ENCODE measurements around the gene SDCBP2. TPM values are rescaled to one million over a fixed set of nuclear protein-coding genes. Genes with fewer than 3 reads are reported as not detected.

Gene SDCBP2
- total and polyA plus RNA-seq, 2 donors (not counting 1 experiment from before 2014, with no cell fraction given), result 1.2 to 1.3 TPM

- Histone ChIP-seq H3K79me2 (ENCODE audit: control insufficient read depth, insufficient read depth, low read length) (no peaks in the 10 kb centered on the region), H3K4me1 (ENCODE audit: control insufficient read depth in 2 of 2, insufficient read depth in 2 of 2, low read length in 2 of 2) (no peaks in the 10 kb centered on the region), H2AFZ (ENCODE audit: insufficient read depth, low read depth, low read length, poor library complexity, severe bottlenecking) (no peak overlapping the region), H3K4me2 (replicated peaks; ENCODE audit: low read depth, low read length, poor library complexity, severe bottlenecking) (no peak overlapping the region), H4K20me1 (ENCODE audit: control insufficient read depth, insufficient read depth, low read length, poor library complexity, severe bottlenecking) (no peaks in the 10 kb centered on the region), H3K9me3 (ENCODE audit: control extremely low read depth in 1 of 3, control insufficient read depth in 2 of 3, insufficient read depth in 1 of 3, low read length in 2 of 3) (no peaks in the 10 kb centered on the region), H3K36me3 (replicated peaks in 1 of 2; ENCODE audit: control extremely low read depth in 1 of 2, control insufficient read depth in 1 of 2, extremely low read depth in 1 of 2, insufficient read depth in 2 of 2, low read length in 1 of 2) (no peaks in the 10 kb centered on the region), H3K9ac (ENCODE audit: low read length) (no peak overlapping the region), H3K4me3 (ENCODE audit: control extremely low read depth in 1 of 5, extremely low read depth in 1 of 5, insufficient read depth in 1 of 5, low read depth in 2 of 5, low read length in 4 of 5) (no peak overlapping the region), H3K27ac (ENCODE audit: low read length in 2 of 2) (no peak overlapping the region), H3K27me3 (replicated peaks in 1 of 4; ENCODE audit: control extremely low read depth in 1 of 4, control insufficient read depth in 3 of 4, insufficient read depth in 4 of 4, low read length in 3 of 4) (no peaks in the 10 kb centered on the region)
- DNase-seq (no peak), ATAC-seq (ENCODE audit: low read depth) (no peak)
- 92% methylated on average over 6 of the region's 6 CpGs for WGBS (ENCODE audit: insufficient coverage)
- no peak overlapping the region for H3K4me3 Mint-ChIP-seq
- TF ChIP-seq EZH2 (IDR thresholded peaks at IDR 0.05; ENCODE audit: borderline replicate concordance, insufficient read depth, low read depth, low read length, poor library complexity, severe bottlenecking), result no peak
- TF ChIP-seq, protein P1, sequence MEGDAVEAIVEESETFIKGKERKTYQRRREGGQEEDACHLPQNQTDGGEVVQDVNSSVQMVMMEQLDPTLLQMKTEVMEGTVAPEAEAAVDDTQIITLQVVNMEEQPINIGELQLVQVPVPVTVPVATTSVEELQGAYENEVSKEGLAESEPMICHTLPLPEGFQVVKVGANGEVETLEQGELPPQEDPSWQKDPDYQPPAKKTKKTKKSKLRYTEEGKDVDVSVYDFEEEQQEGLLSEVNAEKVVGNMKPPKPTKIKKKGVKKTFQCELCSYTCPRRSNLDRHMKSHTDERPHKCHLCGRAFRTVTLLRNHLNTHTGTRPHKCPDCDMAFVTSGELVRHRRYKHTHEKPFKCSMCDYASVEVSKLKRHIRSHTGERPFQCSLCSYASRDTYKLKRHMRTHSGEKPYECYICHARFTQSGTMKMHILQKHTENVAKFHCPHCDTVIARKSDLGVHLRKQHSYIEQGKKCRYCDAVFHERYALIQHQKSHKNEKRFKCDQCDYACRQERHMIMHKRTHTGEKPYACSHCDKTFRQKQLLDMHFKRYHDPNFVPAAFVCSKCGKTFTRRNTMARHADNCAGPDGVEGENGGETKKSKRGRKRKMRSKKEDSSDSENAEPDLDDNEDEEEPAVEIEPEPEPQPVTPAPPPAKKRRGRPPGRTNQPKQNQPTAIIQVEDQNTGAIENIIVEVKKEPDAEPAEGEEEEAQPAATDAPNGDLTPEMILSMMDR (IDR thresholded peaks at IDR 0.05), result no peak
- peaks cover 5% of the 10 kb centered on the region for H3K27me3 Mint-ChIP-seq
- H3K4me1 Mint-ChIP-seq, result peaks cover 3% of the 10 kb centered on the region
- ChIA-PET CTCF (interaction anchor here (1.1 kb wide), 1 partner anchor 223 kb away, joined by 4 read pairs; no protein-coding TSS in a partner anchor), POLR2A (no interaction called here)
- no peaks in the 10 kb centered on the region for H3K9me3 Mint-ChIP-seq (ENCODE audit: insufficient read depth)
- intact Hi-C loops (cut with micrococcal nuclease), result no loop called here
- H3K27ac Mint-ChIP-seq, result no peak overlapping the region
Measured at GRCh38 chr20:1280195-1281102, 48.5 kb downstream of the SDCBP2 start.

DNA sequence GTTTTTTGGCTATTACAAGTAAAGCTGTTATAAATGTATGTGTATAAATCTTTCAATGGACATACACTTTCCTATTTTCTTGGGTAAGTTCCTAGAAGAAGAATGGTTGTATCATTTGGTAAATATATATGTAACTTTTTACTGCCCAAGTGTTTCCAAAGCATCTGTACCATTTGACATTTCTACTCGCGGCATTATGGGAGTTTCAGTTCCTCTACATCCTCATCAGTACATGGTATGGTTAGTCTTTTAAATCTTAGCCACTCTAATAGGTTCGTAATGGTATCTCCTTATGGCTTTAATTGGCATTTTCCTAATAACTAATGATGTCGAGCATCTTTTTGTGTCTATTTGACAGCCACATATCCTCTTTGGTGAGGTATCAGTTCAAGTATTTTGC lies 49.9 kb downstream of the SDCBP2 start:
- peaks cover 3% of the 10 kb centered on the region for H3K4me1 Mint-ChIP-seq

More for the DNA sequence above, 49.9 kb downstream of the SDCBP2 start:
- Mint-ChIP-seq H3K27me3 (no peaks in the 10 kb centered on the region), H3K4me3 (no peak overlapping the region), H3K9me3 (ENCODE audit: insufficient read depth) (no peaks in the 10 kb centered on the region), H3K27ac (no peak overlapping the region)
- Histone ChIP-seq H3K4me3 (ENCODE audit: control extremely low read depth in 1 of 5, extremely low read depth in 1 of 5, insufficient read depth in 1 of 5, low read depth in 2 of 5, low read length in 4 of 5) (no peak overlapping the region), H3K36me3 (replicated peaks in 1 of 2; ENCODE audit: control extremely low read depth in 1 of 2, control insufficient read depth in 1 of 2, extremely low read depth in 1 of 2, insufficient read depth in 2 of 2, low read length in 1 of 2) (no peaks in the 10 kb centered on the region), H4K20me1 (ENCODE audit: control insufficient read depth, insufficient read depth, low read length, poor library complexity, severe bottlenecking) (no peaks in the 10 kb centered on the region), H3K4me1 (ENCODE audit: control insufficient read depth in 2 of 2, insufficient read depth in 2 of 2, low read length in 2 of 2) (no peaks in the 10 kb centered on the region), H3K27me3 (replicated peaks in 1 of 4; ENCODE audit: control extremely low read depth in 1 of 4, control insufficient read depth in 3 of 4, insufficient read depth in 4 of 4, low read length in 3 of 4) (no peaks in the 10 kb centered on the region), H3K27ac (ENCODE audit: low read length in 2 of 2) (no peak overlapping the region), H3K79me2 (ENCODE audit: control insufficient read depth, insufficient read depth, low read length) (no peaks in the 10 kb centered on the region), H3K9me3 (ENCODE audit: control extremely low read depth in 1 of 3, control insufficient read depth in 2 of 3, insufficient read depth in 1 of 3, low read length in 2 of 3) (no peaks in the 10 kb centered on the region), H2AFZ (ENCODE audit: insufficient read depth, low read depth, low read length, poor library complexity, severe bottlenecking) (no peak overlapping the region), H3K4me2 (replicated peaks; ENCODE audit: low read depth, low read length, poor library complexity, severe bottlenecking) (no peak overlapping the region), H3K9ac (ENCODE audit: low read length) (no peak overlapping the region)
- ATAC-seq (ENCODE audit: low read depth) (no peak), DNase-seq (no peak)
- ChIA-PET CTCF (no interaction called here), POLR2A (no interaction called here)
- intact Hi-C loops (cut with micrococcal nuclease), result no loop called here
- TF ChIP-seq EZH2 (IDR thresholded peaks at IDR 0.05; ENCODE audit: borderline replicate concordance, insufficient read depth, low read depth, low read length, poor library complexity, severe bottlenecking), result no peak
- TF ChIP-seq, protein P1 (IDR thresholded peaks at IDR 0.05), result no peak
- no CpG with 5 or more reads among the region's 4 CpGs for WGBS (ENCODE audit: insufficient coverage)
